HUES64 (cell line): ENCODE measurements around the gene C12orf60.

Source experiments
- H3K27ac ChIP-seq: 2 replicates; pipeline ENCODE4 v1.7.0; 2013; ENCODE audit warnings: low read depth, low read length, inconsistent platforms
- H3K27me3 ChIP-seq: 2 replicates; pipeline ENCODE4 v1.6.1; 2013; ENCODE audit warnings: mild to moderate bottlenecking, low read length; ENCODE audit not compliant: insufficient read depth
- H3K36me3 ChIP-seq: 2 replicates; pipeline ENCODE4 v1.6.1; 2013; ENCODE audit warnings: mild to moderate bottlenecking, low read length; ENCODE audit not compliant: insufficient read depth
- H3K4me1 ChIP-seq: 2 replicates; pipeline ENCODE4 v1.6.1; 2013; ENCODE audit warnings: mild to moderate bottlenecking, low read length, moderate library complexity; ENCODE audit not compliant: insufficient read depth
- H3K4me3 ChIP-seq: 2 replicates; pipeline ENCODE4 v1.5.1; 2013; ENCODE audit warnings: mild to moderate bottlenecking, low read length, moderate library complexity
- H3K9ac ChIP-seq: 2 replicates; pipeline ENCODE4 v1.6.1; 2013; ENCODE audit warnings: mild to moderate bottlenecking, low read depth, low read length
- H3K9me3 ChIP-seq: 2 replicates; pipeline ENCODE4 v1.6.1; 2013; ENCODE audit warnings: low read depth, low read length; ENCODE audit not compliant: insufficient read depth
- WGBS: fragments of 150-250, 120-280 bp; methylation state at CpG from one replicate; pipeline ENCODE4 v1.1.7; 2013; ENCODE audit warnings: missing lambda C conversion rate; 5-methylcytosine and 5-hydroxymethylcytosine counted together

C12orf60 gene

DNA sequence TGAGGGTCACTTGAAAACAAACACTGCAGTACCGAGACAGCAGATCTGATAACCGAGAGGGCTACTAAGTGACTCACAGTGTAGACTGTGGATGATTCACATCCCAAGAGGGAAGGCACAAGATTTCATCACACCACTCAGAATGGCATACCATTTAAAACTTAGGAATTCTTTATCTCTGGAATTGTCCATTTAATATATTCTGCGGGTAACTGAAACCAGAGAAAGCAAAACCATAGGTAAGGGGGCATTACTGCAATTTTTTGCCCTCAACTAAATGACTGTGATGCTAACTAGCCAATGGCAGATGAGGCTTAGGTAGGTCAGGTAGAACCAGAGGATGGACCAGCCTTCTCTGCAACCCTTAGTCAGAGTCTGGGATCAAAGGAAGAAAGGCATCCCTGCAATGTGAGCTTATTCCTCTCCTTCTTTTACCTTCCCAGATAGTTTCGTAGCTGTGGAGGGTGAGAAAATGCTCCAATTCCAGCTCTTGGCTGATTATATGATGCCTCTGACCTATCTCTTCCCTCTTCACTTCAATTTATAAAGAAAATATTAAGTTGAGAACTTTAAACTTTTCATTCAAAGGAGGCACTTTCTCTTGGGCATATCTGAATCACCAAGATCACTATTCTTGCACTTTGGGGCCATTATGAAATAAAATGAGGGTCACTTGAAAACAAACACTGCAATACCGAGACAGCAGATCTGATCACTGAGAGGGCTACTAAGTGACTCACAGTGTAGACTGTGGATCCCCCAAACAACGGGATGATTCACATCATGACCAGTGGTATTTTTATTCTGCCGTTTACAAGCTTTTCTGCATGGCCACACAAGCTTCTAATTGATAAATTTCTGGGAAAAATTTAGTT is 33.1 kb downstream of the C12orf60 start:
- Histone ChIP-seq H3K36me3 (no peaks in the 10 kb centered on the region), H3K9me3 (no peaks in the 10 kb centered on the region; the same call in 1 of the 2 replicates), H3K27me3 (no peaks in the 10 kb centered on the region), H3K4me1 (peaks cover 6% of the 10 kb centered on the region; the same call in 1 of the 2 replicates), H3K4me3 (no peak overlapping the region), H3K9ac (no peak overlapping the region), H3K27ac (no peak overlapping the region)
- WGBS, result 92% methylated on average over 7 of the region's 7 CpGs

DNA sequence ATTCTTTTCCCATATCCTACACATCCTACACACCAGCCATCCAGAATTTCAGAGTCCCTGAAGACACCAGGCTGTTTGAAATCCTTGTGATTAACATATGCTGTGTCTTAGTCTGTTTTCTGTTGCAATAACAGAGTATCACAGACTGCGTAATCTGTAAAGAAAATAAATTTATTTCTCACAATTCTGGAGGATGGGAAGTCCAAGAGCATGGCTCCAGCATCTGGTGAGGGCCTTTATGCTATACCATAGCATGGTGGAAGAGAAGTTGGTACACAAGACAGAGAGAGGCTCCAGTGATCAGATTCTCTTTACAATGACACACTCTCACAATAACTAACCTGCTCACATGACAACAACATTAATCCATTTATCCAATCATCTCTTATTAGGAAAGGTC is 35.8 kb downstream of the C12orf60 start:
- Histone ChIP-seq H3K9ac (no peak overlapping the region), H3K27ac (no peak overlapping the region), H3K36me3 (no peaks in the 10 kb centered on the region), H3K4me3 (no peak overlapping the region), H3K4me1 (peaks cover 6% of the 10 kb centered on the region; the same call in 1 of the 2 replicates), H3K27me3 (no peaks in the 10 kb centered on the region), H3K9me3 (no peaks in the 10 kb centered on the region; the same call in 1 of the 2 replicates)
- 100% methylated on average over 1 of the region's 1 CpG for WGBS

DNA sequence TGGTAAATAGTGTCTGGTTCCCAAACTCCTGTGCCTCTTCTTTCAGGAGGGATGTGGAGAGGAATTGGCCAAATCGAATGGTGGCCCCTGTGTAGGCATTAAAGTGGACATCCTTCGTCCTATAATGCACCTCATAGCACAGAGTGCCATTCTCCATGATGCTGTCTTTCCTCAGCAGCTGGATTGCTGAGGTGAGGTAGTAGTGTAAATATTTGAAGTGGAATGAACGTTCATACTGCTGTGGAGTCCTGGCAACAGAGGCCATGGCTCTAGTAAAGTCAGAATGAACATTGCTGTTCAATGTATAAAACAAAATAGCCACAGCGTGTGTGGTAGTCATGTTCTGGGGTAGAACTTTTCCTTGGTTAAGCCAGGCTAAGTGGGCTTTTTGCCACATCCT is 37.1 kb downstream of the C12orf60 start:
- no peak overlapping the region for H3K4me3 ChIP-seq
- H3K9me3 ChIP-seq, result no peaks in the 10 kb centered on the region; the same call in 1 of the 2 replicates
- no peak overlapping the region for H3K9ac ChIP-seq
- H3K36me3 ChIP-seq, result no peaks in the 10 kb centered on the region
- H3K27ac ChIP-seq, result no peak overlapping the region
- H3K27me3 ChIP-seq, result no peaks in the 10 kb centered on the region
- peaks cover 6% of the 10 kb centered on the region; the same call in 1 of the 2 replicates for H3K4me1 ChIP-seq
- 95% methylated on average over 4 of the region's 4 CpGs for WGBS

DNA sequence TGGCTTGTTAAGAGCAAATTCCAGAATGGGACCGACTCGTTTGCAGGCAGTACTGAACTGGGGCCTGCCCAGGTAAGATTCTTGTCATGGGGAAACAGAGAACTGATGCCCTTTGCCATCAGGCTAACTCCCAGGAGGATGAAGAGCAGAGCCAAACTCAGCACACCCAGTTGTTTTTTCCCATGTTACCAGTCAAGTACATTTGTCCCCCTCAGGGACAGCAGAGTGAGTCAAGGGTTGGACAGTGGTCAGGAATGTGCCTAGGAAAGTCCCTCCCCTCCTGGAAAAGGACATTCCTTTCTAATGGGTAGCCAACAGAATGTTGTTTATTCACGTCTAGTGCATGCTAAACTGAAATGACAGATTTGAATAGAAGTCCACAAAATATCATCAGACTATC is 38.3 kb downstream of the C12orf60 start:
- 91% methylated on average over 3 of the region's 3 CpGs for WGBS
- Histone ChIP-seq H3K9me3 (no peaks in the 10 kb centered on the region; the same call in 1 of the 2 replicates), H3K36me3 (no peaks in the 10 kb centered on the region), H3K4me1 (peaks cover 1% of the 10 kb centered on the region; the same call in 1 of the 2 replicates), H3K27ac (no peak overlapping the region), H3K27me3 (no peaks in the 10 kb centered on the region), H3K9ac (no peak overlapping the region), H3K4me3 (no peak overlapping the region)

DNA sequence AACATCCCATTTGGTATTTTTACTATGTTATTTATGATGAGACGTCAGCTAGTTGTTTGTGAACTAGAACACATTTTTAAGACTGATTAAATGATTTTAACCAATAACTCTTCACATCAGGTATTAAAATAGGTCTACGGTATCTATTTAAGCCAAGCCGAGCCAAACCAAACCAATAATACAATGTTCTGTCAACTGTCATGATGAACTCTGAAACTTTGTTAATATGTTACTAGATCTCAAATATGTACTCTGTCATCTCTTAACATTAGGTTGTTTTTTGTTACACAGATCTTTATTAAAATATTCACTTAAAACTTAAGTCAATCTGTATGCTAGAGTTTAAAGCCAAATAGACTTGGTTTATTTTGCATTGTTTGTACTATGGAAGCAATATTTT is 38.8 kb downstream of the C12orf60 start:
- Histone ChIP-seq H3K4me1 (no peaks in the 10 kb centered on the region; the same call in 1 of the 2 replicates), H3K27me3 (no peaks in the 10 kb centered on the region), H3K9me3 (no peaks in the 10 kb centered on the region; the same call in 1 of the 2 replicates), H3K27ac (no peak overlapping the region), H3K9ac (no peak overlapping the region), H3K36me3 (no peaks in the 10 kb centered on the region), H3K4me3 (no peak overlapping the region)
- 90% methylated on average over 2 of the region's 3 CpGs for WGBS

DNA sequence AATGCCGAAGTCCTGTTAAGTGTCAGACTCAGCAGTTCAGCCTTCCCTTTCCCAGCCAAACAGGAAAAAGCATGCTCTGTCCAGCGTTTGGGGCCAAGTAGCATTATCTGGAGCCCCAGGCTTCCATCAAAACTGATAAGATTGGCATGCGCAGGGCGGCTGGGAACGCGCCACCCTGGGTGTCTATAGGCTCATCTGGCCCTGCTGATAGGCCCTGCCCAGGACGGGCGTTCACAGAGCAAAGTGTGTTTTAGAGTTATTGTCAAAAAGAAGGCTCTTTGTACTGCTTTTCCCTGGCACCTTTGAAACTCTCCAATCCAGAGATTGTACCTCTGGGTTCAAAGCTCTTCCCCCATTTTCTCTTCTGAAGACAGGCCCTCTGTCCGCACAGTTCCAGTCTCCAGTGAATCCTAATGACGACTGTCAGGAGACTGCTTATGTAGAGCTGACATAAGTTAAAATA is 40.0 kb downstream of the C12orf60 start, which contains the start of gene ART4:
ART4 (minus strand) TSS at position 102 of the 463 bp plus-strand sequence. CDS start 413 bp downstream, outside the sequence.
- 93% methylated on average over 10 of the region's 10 CpGs for WGBS
- Histone ChIP-seq H3K9me3 (no peaks in the 10 kb centered on the region; the same call in 1 of the 2 replicates), H3K4me1 (no peaks in the 10 kb centered on the region; the same call in 1 of the 2 replicates), H3K9ac (no peak within 1 kb of the TSS), H3K36me3 (no peaks in the 10 kb centered on the region), H3K4me3 (no peak within 1 kb of the TSS), H3K27me3 (no peaks in the 10 kb centered on the region), H3K27ac (no peak within 1 kb of the TSS)

DNA sequence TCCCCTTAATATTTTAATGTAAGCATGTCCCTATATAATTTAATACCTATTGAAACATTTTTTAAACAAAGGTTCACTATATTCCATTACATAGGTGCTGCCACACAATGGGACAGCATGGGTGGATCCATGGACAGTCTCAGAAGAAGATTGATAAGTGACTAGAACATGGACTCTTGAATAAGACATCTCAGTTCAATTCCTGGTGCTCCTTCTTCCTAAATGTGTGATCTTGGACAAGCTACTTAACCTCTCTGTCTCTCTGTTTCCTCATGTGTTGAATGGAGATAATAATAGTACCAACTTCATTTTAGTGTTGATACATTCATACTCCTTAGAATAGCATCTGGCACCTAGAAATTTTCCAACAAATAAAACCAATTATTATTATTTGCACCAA is 40.9 kb downstream of the C12orf60 start:
- Histone ChIP-seq H3K4me3 (no peak overlapping the region), H3K27ac (no peak overlapping the region), H3K27me3 (no peaks in the 10 kb centered on the region), H3K4me1 (no peaks in the 10 kb centered on the region; the same call in 1 of the 2 replicates), H3K9ac (no peak overlapping the region), H3K36me3 (no peaks in the 10 kb centered on the region), H3K9me3 (no peaks in the 10 kb centered on the region; the same call in 1 of the 2 replicates)

DNA sequence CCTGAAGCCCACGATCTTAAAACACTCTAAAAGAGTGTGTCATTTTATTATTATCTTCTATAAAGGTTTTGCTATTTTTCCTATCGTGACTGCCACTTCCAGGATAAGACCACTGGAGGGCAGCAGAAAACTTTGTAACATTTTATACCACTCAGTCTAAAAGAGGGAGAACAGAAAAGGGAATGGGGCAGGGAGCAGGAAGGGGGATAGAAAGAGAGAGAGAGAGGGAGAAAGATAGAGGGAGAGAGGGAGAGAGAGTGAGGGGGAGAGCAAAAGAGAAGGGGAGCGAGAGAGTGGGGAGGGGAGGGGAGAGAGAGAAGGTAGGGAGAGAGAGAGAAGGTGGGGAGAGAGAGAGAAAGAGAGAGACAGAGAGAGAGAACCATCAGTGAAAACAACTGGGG is 41.9 kb downstream of the C12orf60 start:
- WGBS, result 3% methylated on average over 1 of the region's 3 CpGs
- H3K27me3 ChIP-seq, result no peaks in the 10 kb centered on the region
- H3K36me3 ChIP-seq, result no peaks in the 10 kb centered on the region
- no peak overlapping the region for H3K9ac ChIP-seq
- H3K9me3 ChIP-seq, result no peaks in the 10 kb centered on the region
- no peak overlapping the region for H3K27ac ChIP-seq
- H3K4me3 ChIP-seq, result no peak overlapping the region
- H3K4me1 ChIP-seq, result no peaks in the 10 kb centered on the region; the same call in 1 of the 2 replicates

DNA sequence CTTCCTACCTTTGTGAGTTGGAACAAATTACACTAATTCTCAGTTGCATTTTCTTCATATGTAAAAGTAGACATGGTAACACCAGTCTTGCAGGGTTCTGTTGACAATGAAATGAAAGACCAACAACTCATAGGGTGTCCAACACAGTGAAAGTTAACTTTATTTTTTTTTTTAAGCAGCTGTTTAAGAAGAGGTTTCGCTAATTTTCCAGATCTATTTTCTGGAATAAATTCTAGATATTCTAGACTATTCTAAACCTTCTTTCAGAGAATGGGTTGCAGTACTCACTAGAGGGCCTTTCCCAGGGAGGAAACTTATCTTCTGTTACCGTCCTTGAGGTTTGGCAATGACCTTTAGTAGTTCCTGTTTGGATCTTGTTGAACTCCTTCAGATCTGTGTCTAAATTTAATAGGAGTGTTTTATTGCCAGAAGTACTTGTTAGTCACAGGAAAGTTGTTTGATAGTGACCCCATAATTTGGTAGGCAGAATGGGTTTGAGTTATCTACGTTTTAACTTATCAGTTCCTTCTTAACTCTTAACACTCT is 42.6 kb downstream of the C12orf60 start:
- Histone ChIP-seq H3K27ac (no peak overlapping the region), H3K9ac (no peak overlapping the region), H3K36me3 (no peaks in the 10 kb centered on the region), H3K4me3 (no peak overlapping the region), H3K4me1 (no peaks in the 10 kb centered on the region; the same call in 1 of the 2 replicates), H3K9me3 (no peaks in the 10 kb centered on the region), H3K27me3 (no peaks in the 10 kb centered on the region)
- WGBS, result 84% methylated on average over 1 of the region's 3 CpGs

DNA sequence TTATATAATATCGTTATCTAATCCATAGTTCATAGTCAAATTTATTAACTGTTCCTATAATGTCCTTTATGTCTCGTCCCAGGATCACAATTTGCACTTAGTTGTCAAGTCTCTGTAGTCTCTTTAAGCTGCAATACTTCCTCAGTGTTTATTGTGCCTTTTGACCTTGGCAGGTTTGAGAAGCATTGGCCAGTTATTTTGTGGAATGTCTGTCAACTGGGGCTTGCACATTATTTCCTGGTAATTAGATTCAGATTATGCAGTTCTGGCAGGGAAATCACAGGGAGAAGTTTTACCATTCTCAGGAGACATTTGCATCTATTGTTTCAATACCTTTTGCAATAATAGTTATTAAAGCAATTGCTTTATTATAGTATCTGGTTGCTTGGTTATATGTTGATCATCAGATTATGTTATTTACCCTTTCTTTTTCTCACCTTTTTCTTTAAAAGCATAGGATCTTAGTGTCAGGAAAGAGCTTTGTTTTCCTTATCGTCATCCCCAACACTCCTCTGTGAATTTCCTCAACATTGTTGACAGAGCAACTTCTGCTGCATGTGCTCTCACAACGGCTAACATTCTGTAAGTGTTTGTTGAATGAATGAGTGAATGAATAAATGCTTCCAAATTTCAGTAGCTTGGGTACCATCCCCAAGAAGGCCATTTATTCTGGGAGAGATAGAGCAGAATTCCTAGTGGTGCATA is 43.6 kb downstream of the C12orf60 start:
- Histone ChIP-seq H3K4me1 (no peaks in the 10 kb centered on the region), H3K9me3 (no peaks in the 10 kb centered on the region), H3K27ac (no peak overlapping the region), H3K36me3 (no peaks in the 10 kb centered on the region), H3K9ac (no peak overlapping the region), H3K4me3 (no peak overlapping the region), H3K27me3 (no peaks in the 10 kb centered on the region)
- 97% methylated on average over 4 of the region's 4 CpGs for WGBS

DNA sequence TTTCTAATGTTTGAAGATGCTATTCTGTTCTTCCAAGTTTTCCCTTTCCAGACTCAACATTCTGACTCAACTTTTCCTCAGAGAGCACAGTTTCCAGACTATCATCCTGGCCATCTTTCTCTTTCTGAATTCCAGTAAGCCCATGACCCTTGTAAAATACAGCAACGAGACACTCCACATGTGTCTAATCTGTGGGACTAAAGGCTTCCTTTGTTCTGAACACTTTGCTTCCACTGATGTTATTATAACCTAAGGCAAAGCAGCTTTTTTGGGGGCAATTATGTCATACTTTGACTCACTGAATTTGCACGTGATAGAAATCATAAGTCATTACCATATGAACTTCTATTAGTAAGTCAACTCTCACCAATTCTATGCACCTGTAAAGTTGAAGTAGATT is 46.2 kb downstream of the C12orf60 start:
- Histone ChIP-seq H3K27ac (no peak overlapping the region), H3K4me3 (no peak overlapping the region), H3K36me3 (no peaks in the 10 kb centered on the region), H3K27me3 (no peaks in the 10 kb centered on the region), H3K4me1 (peaks cover 20% of the 10 kb centered on the region), H3K9me3 (no peaks in the 10 kb centered on the region), H3K9ac (no peak overlapping the region)
- WGBS, result 88% methylated on average over 2 of the region's 2 CpGs
